ENCODE results near the gene MSGN1.

Gene MSGN1, protein sequence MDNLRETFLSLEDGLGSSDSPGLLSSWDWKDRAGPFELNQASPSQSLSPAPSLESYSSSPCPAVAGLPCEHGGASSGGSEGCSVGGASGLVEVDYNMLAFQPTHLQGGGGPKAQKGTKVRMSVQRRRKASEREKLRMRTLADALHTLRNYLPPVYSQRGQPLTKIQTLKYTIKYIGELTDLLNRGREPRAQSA
- total RNA-seq: 0 reads per million in 3 experiments

DNA sequence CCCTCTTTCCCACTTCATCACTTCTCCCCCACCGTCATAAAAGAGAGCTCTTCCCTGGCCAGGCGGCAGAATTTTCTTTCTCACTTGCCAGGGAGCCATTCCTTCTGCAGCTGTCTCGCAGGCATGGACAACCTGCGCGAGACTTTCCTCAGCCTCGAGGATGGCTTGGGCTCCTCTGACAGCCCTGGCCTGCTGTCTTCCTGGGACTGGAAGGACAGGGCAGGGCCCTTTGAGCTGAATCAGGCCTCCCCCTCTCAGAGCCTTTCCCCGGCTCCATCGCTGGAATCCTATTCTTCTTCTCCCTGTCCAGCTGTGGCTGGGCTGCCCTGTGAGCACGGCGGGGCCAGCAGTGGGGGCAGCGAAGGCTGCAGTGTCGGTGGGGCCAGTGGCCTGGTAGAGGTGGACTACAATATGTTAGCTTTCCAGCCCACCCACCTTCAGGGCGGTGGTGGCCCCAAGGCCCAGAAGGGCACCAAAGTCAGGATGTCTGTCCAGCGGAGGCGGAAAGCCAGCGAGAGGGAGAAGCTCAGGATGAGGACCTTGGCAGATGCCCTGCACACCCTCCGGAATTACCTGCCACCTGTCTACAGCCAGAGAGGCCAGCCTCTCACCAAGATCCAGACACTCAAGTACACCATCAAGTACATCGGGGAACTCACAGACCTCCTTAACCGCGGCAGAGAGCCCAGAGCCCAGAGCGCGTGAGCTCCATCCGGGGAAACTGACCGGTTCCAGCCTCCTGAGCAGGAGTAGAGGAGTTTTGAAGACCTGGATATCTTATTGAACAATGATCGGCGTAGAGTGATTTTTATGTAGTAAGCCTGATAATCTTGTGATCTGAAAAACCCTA is at the start of gene MSGN1:
MSGN1 (plus strand) TSS at position 65 of the 850 bp plus-strand sequence; CDS start at position 124, 59 bp downstream.
- DNase-seq: no peak

GRCh38 chr2:17768894-17769293 is 47.4 kb upstream of the MSGN1 start:
- no peak for DNase-seq

DNA sequence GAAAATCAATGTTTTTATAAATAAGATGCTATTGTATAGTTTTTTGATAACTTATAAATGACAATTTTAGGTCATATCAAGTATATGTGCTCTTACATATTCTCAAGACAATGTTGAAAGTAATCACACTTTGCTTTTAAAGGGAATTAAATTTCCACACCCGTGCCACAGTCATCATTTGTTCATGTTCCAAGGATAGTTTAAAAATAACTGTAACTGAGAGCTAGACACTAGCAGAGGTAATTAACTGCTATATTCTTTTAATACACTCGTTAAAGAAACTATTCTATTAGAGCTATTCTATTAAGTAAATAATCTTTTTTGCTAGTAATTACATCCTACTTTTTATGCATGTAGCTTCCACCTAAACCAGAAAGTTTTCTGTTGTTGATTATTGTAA is 44.3 kb upstream of the MSGN1 start:
- no peak for DNase-seq

DNA sequence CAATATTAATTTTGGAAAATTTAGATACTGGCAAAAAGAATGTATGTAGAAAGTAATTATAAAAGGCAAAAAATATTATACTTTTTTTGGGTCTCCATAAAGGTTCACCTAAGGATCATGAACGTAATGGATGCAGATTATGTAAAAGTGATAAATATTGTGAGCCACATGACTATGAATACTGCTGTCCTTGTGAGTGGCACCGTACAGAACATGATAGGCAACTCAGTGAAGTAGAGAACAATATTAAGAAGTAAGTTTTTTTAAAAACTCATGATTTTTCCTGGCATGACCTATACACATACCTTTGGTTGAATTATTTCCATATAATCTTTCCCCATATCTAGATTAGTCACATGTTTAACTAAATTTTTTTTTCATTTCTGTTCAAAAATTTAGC is 43.7 kb upstream of the MSGN1 start:
- DNase-seq: no peak

DNA sequence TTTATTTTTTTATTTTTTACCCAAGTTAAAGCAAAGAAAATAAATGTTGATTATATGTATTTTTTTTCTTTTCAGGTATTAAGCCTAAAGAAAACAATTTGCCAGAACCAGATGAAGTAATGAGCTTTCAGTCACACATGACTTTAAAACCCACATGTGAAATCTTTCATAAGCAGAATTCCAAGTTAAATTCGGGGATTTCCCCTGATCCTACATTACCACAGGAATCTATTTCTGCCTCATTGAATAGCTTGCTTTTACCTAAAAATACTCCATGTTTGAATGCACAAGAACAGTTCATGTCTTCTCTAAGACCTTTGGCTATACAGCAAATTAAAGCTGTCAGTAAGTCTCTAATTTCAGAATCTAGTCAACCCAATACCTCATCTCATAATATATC is 35.7 kb upstream of the MSGN1 start:
- DNase-seq: no peak

- no peak for DNase-seq
Measured at GRCh38 chr2:17781482-17781881, 34.8 kb upstream of the MSGN1 start.

DNA sequence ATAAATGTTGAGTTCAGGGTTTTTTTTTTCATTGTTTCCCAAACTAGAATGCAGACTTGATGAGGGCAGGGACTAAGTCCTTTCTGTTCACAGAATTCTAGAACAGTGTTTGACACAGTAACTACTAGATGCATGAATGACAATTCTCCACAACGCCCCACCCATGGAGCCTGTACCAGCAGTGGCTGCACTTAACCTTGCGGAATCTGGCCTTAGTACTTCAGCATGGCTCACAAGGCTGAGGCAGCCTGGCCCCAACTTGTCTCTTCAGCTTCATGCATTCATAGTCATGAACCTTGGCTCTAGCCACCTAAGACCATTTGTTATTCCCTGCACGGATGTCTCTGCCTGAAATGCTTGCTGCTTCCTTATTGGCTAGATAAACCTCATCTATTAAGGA is 29.5 kb upstream of the MSGN1 start:
- no peak for DNase-seq

GRCh38 chr2:17788773-17789172 is 27.5 kb upstream of the MSGN1 start:
- DNase-seq: no peak

GRCh38 chr2:17790536-17790935 is 25.7 kb upstream of the MSGN1 start:
- no peak for DNase-seq

DNA sequence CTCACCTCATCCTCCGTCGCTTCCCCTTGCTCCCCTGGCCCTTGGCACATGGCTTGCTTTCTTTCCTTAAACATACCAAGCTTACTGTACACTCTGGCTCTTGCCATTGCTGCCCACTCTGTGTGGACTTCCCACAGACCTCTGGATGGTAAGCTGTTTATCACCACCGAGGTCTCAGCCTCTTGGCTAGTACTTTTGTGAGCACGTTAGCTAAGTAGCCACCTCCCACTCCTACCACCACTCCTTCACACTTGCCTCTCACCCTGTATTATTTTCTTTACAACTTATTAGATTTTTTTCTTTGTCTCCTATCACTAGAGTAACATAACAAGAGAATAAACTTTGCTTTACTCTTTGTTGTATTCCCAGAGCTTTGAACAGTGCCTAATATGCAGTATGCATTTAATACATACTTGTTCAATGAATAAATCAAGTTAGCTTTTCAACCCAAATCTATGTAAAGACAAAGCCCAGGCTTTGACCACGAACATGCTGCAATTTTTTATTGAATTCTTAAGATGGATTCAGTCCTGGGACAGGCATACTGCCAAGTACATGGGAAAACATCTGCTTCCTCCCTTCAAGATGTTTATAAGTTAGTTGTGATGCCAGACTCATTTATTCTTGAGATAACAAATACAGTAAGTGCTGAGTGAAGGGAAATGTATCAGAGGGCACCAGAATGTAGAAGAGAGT is 25.0 kb upstream of the MSGN1 start:
- no peak for DNase-seq

- no peak for DNase-seq
Measured at GRCh38 chr2:17791817-17792130, 24.5 kb upstream of the MSGN1 start.

DNA sequence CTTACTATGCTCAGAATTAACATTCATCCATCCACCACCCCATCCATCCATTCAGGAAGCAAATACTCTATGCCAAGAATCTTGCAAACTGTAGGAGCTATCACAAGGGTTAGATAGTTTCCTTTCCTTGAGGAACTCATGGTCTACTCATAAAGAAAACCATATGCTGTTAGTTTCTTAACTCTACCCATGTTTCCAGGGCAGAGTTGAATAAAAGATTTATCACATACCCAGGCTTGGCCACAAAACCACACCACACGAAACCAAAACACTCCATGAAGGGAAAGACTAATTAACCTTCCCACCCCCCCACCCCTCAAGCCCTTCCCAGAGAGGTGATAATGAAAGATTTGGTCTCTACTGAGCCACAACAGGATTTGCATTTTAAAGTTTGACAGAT is 23.7 kb upstream of the MSGN1 start:
- DNase-seq: no peak

- DNase-seq: no peak
Measured at GRCh38 chr2:17793296-17793695, 23.0 kb upstream of the MSGN1 start.

DNA sequence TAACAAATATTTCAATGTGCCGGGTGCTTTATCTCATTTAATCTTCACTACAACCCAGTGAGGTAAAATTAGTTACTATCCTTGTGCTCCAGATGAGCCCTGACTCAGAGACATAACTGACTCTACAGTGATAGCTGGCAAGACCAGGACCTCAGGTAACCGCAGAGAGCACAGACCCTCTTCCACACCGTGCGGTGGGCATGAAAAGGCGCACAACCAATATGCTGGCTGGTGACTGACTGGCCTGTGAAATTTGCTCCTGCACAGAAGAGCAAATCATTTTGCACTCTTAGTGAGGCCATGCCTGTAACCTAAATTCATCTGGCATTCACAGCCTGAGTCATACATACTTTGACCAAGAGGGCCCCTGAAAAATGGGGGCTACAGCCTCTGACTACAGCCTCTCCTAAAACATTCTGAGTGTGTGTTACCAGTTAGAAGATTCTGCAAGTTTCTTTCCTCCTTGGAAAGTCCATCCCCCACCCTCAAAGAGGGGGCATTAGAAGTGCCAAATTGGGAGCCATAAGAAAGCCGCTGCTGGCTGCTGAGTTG is 22.4 kb upstream of the MSGN1 start:
- no peak for DNase-seq

DNA sequence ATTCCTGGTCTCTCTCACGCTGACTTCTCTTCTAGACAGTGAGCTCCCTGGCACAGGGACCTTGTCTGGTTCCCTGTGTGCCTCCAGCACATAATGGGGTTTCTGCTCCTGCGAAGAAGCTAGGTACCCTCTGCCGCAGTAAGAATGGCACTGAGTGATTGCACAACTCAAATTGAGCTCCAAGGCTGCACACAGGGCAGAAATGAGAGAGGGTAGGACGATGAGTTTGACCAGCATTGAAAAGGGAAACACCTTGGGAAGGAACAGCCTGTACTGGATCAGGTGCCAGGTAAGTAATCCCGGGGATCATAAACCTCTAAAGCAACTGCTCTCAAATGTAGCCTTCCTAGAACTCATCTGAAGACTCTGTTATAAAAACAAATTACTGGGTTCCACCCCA is 21.0 kb upstream of the MSGN1 start:
- DNase-seq: no peak

DNA sequence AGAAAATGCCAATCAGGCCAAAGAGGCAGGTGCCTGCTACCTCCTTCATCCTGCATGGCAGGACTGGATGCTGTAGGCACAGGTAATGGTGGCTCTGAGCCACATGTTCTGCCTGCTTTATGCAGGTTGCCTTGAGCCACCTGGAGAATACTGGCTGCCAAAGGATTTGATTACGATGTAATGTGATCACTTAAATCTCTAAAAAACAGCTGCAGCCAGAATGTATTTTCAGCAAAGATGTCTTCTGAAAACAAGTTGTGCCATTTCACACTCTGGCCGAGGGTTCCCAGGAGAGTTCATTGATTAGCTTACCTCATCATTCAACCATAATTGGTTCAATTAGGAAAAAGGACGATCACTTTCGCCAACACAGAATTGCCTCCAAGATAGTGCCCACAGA is 17.9 kb upstream of the MSGN1 start:
- no peak for DNase-seq

DNA sequence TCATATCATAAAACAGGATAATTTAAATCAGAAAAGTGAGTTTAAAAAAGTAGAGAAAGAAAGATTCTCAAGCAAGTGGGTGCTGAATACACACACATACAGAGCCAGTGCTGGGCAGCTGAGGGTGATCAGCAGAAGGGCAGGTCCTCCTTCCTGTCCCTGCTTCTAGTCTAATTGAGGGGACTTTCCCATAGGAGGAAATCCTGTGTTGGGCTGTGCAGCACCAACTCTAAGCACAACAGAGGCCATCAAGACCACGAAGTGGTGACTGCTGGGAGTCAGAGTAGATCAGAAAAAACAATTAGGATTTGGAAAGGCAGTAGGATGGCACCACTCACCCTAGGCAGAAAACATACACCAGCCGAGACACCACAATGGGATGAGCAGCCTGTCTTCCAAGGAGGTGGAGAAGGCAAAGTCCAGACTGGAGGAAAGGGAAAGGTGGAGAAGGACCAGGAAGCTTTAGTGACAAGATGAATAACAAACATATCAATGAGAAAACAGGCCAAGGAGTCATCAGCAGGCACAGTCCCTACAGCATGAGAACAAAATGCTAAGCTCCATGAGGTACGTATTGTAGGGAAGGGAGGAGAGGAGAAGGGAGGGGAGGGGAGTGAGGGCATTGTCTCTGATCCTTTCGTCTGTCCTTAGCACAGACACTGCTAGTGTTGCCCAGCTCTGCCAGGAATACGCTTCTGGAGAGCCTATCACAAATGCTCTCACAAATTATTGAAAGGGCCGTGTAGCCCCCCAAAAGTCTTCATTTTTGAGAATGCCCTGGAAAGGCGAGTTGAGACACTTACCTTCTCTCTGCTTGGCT is 16.7 kb upstream of the MSGN1 start:
- DNase-seq: no peak

DNA sequence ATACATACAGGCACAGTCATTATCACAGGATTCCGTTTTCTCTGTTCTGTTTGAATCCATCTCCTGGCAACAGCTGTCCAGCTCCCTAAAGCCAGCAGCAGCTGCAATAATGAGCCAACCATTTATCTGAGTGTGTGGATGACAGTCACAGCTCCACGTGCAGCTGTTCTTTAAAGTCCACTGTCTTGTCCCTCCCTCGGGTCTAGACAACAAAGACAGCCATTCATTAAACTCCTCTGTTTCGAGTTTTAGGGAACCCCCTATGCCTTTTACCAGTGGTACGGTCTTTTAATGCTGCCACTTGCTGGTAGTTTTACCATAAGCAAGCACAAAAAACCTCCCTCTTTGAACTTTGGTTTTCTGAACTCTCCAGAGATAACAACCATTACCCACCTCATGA is 16.0 kb upstream of the MSGN1 start:
- DNase-seq: no peak

GRCh38 chr2:17800693-17801458 is 15.4 kb upstream of the MSGN1 start:
- no peak for DNase-seq

- DNase-seq: no peak
Measured at GRCh38 chr2:17803497-17803896, 12.8 kb upstream of the MSGN1 start.

GRCh38 chr2:17804358-17804757 is 11.9 kb upstream of the MSGN1 start:
- DNase-seq: no peak

- DNase-seq: no peak
Measured at GRCh38 chr2:17805166-17805565, 11.1 kb upstream of the MSGN1 start.
